HepG2 (cell line): ENCODE data around the gene RFC2. TPM values are rescaled to one million over a fixed set of nuclear protein-coding genes. Genes with fewer than 3 reads are reported as not detected.

ENCODE experiments used
- CREM ChIP-seq, 2 experiments: sonication (generic) in 1 of 2; formaldehyde crosslinking in 1 of 2; IDR thresholded peaks; 2 replicates each; pipeline versions ENCODE4 v1.4.0 to v1.6.1; 2016 to 2020; ENCODE audit warnings: antibody characterized with exemption in 1 of 2, mild to moderate bottlenecking in 1 of 2, missing genetic modification reagents in 1 of 2
- ESRRA ChIP-seq: sonication (generic); formaldehyde crosslinking; IDR thresholded peaks from 2 replicates; pipeline ENCODE4 v1.5.1; 2020; ENCODE audit warnings: mild to moderate bottlenecking, low read depth, missing genetic modification reagents
- HDAC1 ChIP-seq: sonication (generic); formaldehyde crosslinking; IDR thresholded peaks from 2 replicates; pipeline ENCODE4 v1.5.1; 2020; ENCODE audit warnings: mild to moderate bottlenecking, missing genetic modification reagents
- HDAC2 ChIP-seq: sonication (generic); formaldehyde crosslinking; IDR thresholded peaks from 2 replicates; pipeline ENCODE4 v1.4.0; 2020; ENCODE audit warnings: missing genetic modification reagents
- HNRNPL ChIP-seq: fragments of 200-400 bp; formaldehyde crosslinking; IDR thresholded peaks from 2 replicates; pipeline ENCODE4 v1.6.1; 2017; ENCODE audit warnings: mild to moderate bottlenecking, low read depth, low read length
- KDM5A ChIP-seq: fragments of 200-600 bp; sonication (generic); IDR thresholded peaks from 2 replicates; pipeline ENCODE4 v1.7.0; 2018; ENCODE audit warnings: antibody characterized with exemption, mild to moderate bottlenecking, low read length, borderline replicate concordance
- MED8 ChIP-seq: sonication (generic); formaldehyde crosslinking; IDR thresholded peaks from 2 replicates; pipeline ENCODE4 v1.8.1; 2023; ENCODE audit warnings: mild to moderate bottlenecking, missing genetic modification reagents; ENCODE audit not compliant: insufficient replicate concordance
- NR2F6 ChIP-seq, 2 experiments: IDR thresholded peaks; 2 replicates each; pipeline ENCODE4 v1.6.1; 2016; ENCODE audit warnings: antibody characterized with exemption in 1 of 2, mild to moderate bottlenecking in 1 of 2
- RAD51 ChIP-seq: fragments of 450-650 bp; IDR thresholded peaks from 2 replicates; pipeline ENCODE4 v1.6.1; 2016; ENCODE audit warnings: borderline replicate concordance
- STAG1 ChIP-seq: sonication (generic); formaldehyde crosslinking; IDR thresholded peaks from 2 replicates; pipeline ENCODE4 v1.4.0; 2020; ENCODE audit warnings: missing genetic modification reagents
- ZFY ChIP-seq: sonication (generic); formaldehyde crosslinking; IDR thresholded peaks from 2 replicates; pipeline ENCODE4 v1.4.0; 2020; ENCODE audit warnings: missing genetic modification reagents
- ZMYM3 ChIP-seq: sonication (generic); formaldehyde crosslinking; IDR thresholded peaks from 2 replicates; pipeline ENCODE4 v1.5.1; 2020; ENCODE audit warnings: mild to moderate bottlenecking, missing genetic modification reagents
- ZNF274 ChIP-seq: sonication (generic); formaldehyde crosslinking; IDR thresholded peaks from 2 replicates; pipeline ENCODE4 v1.5.1; 2020; ENCODE audit warnings: mild to moderate bottlenecking, missing genetic modification reagents
- ZNF326 ChIP-seq: sonication (generic); formaldehyde crosslinking; IDR thresholded peaks from 2 replicates; pipeline ENCODE4 v1.4.0; 2020; ENCODE audit warnings: missing genetic modification reagents, borderline replicate concordance
- ZNF335 ChIP-seq: sonication (generic); formaldehyde crosslinking; IDR thresholded peaks from 2 replicates; pipeline ENCODE4 v1.4.0; 2020; ENCODE audit warnings: missing genetic modification reagents
- ZNF441 ChIP-seq: sonication (generic); formaldehyde crosslinking; IDR thresholded peaks from 2 replicates; pipeline ENCODE4 v1.7.0; 2021; ENCODE audit warnings: missing genetic modification reagents, borderline replicate concordance
- ZNF572 ChIP-seq: sonication (generic); formaldehyde crosslinking; IDR thresholded peaks from 2 replicates; pipeline ENCODE4 v1.5.1; 2020; ENCODE audit warnings: mild to moderate bottlenecking, missing genetic modification reagents
- ZNF777 ChIP-seq: sonication (generic); formaldehyde crosslinking; IDR thresholded peaks from 2 replicates; pipeline ENCODE4 v1.4.0; 2020; ENCODE audit warnings: missing genetic modification reagents
- polyA plus RNA-seq, 8 experiments: library from polyadenylated mRNA; depleted of rRNA in 3 of 8; stranded (reverse) in 7 of 8; unstranded in 1 of 8; fragments of >200 nt; fragmentation: Illumina TruSeq in 4 of 8; extraction: Trizol in 4 of 8; gene quantifications; 2 replicates each; pipeline versions ENCODE4 v1.2.1 to v1.2.3, GENCODE V29; 2011 to 2016; ENCODE audit warnings: low read depth in 4 of 8, missing spikeins in 1 of 8, mixed read lengths in 1 of 8; ENCODE audit not compliant: insufficient read depth in 1 of 8
- total RNA-seq, 5 experiments: library from RNA; depleted of rRNA; stranded (reverse); fragments of >200 nt; fragmentation: Illumina TruSeq; extraction: Trizol; gene quantifications; 2 replicates each; pipeline ENCODE4 v1.2.3, GENCODE V29; 2016; ENCODE audit warnings: low read depth in 1 of 5
- TF ChIP-seq, protein P1 (sequence below): sonication (generic); formaldehyde crosslinking; IDR thresholded peaks from 2 replicates; pipeline ENCODE4 v1.4.0; 2020; ENCODE audit warnings: missing genetic modification reagents, borderline replicate concordance
- TF ChIP-seq, protein P2 (sequence below): sonication (generic); formaldehyde crosslinking; IDR thresholded peaks from 2 replicates; pipeline ENCODE4 v1.9.0; 2022; ENCODE audit warnings: missing genetic modification reagents, mild to moderate bottlenecking, borderline replicate concordance
- TF ChIP-seq, protein P3 (sequence below): sonication (generic); formaldehyde crosslinking; IDR thresholded peaks from 2 replicates; pipeline ENCODE4 v1.4.0; 2020; ENCODE audit warnings: missing genetic modification reagents, borderline replicate concordance

The RFC2 gene
- total and polyA plus RNA-seq, 2 of the 13 experiments (the other 11 are each of a cell fraction or from before 2014, with no cell fraction given) = 14.6 to 43.5 TPM

DNA sequence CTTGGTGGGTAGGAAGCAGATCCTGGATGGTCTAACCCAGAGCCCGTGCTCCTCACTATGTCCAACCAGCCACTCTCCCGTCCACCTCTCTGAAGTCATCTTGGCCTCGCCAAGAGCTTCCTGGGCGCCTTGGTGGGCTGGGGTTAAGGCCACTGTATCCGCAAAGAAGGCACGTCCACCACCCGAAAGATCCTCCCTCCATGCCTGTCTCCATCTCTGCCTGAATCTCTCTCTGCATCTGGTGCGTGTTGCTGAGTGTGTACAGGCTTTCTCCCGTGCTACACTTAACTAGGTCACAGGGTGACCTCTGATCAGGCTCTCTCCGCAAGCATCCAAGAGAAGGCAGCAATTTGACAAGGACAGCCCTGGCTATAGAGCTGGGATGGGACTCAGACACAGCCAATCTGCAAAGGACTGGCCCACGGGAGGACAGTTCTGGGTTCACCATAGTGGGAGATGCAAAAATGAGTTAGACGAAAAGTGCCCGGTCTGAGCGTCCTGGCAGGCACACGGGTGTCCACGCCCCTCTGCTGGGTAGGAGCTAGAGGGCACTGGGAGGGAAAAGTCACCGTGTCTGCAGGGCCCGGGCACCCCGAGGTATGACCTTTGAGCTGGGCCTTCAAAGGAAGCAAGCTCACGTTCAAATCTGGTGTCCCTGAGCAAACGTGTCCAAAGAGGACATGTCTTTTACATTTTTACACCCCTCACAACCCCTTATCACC, 9.4 kb upstream of the RFC2 start (continued):
- TF ChIP-seq, protein P1, sequence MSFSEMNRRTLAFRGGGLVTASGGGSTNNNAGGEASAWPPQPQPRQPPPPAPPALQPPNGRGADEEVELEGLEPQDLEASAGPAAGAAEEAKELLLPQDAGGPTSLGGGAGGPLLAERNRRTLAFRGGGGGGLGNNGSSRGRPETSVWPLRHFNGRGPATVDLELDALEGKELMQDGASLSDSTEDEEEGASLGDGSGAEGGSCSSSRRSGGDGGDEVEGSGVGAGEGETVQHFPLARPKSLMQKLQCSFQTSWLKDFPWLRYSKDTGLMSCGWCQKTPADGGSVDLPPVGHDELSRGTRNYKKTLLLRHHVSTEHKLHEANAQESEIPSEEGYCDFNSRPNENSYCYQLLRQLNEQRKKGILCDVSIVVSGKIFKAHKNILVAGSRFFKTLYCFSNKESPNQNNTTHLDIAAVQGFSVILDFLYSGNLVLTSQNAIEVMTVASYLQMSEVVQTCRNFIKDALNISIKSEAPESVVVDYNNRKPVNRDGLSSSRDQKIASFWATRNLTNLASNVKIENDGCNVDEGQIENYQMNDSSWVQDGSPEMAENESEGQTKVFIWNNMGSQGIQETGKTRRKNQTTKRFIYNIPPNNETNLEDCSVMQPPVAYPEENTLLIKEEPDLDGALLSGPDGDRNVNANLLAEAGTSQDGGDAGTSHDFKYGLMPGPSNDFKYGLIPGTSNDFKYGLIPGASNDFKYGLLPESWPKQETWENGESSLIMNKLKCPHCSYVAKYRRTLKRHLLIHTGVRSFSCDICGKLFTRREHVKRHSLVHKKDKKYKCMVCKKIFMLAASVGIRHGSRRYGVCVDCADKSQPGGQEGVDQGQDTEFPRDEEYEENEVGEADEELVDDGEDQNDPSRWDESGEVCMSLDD = no peak
- TF ChIP-seq ZNF326 (CRISPR knock-in tag) (no peak), HDAC2 (CRISPR knock-in tag) (peak; percentile 35; the same call in 1 of the 2 replicates), KDM5A (no peak), ZNF572 (CRISPR knock-in tag) (no peak), STAG1 (CRISPR knock-in tag) (0 out of 2 replicates have a peak, but pooled peaks have one; percentile 3), NR2F6 (IDR thresholded peaks at IDR 0.05) (peak; percentile 27; the same call in 1 of the 2 replicates), NR2F6 (CRISPR knock-in tag; IDR thresholded peaks at IDR 0.05) (no peak), HNRNPL (peak; percentile 88), HDAC1 (CRISPR knock-in tag) (0 out of 2 replicates have a peak, but pooled peaks have one; percentile 28), CREM (IDR thresholded peaks at IDR 0.05) (no peak), CREM (CRISPR knock-in tag; IDR thresholded peaks at IDR 0.05) (no peak), ZFY (CRISPR knock-in tag) (peak; percentile 44; the same call in 1 of the 2 replicates), RAD51 (no peak), ESRRA (CRISPR knock-in tag) (peak; percentile 54; the same call in 1 of the 2 replicates), ZNF274 (CRISPR knock-in tag) (0 out of 2 replicates have a peak, but pooled peaks have one; percentile 22), MED8 (CRISPR knock-in tag) (no peak), ZNF777 (0 out of 2 replicates have a peak, but pooled peaks have one; percentile 27), ZMYM3 (CRISPR knock-in tag) (no peak), ZNF335 (CRISPR knock-in tag) (peak; percentile 54; the same call in 1 of the 2 replicates), ZNF441 (CRISPR knock-in tag) (no peak)
- TF ChIP-seq, protein P2, sequence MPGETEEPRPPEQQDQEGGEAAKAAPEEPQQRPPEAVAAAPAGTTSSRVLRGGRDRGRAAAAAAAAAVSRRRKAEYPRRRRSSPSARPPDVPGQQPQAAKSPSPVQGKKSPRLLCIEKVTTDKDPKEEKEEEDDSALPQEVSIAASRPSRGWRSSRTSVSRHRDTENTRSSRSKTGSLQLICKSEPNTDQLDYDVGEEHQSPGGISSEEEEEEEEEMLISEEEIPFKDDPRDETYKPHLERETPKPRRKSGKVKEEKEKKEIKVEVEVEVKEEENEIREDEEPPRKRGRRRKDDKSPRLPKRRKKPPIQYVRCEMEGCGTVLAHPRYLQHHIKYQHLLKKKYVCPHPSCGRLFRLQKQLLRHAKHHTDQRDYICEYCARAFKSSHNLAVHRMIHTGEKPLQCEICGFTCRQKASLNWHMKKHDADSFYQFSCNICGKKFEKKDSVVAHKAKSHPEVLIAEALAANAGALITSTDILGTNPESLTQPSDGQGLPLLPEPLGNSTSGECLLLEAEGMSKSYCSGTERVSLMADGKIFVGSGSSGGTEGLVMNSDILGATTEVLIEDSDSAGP (CRISPR knock-in tag) = peak; percentile 35; the same call in 1 of the 2 replicates
- TF ChIP-seq, protein P3, sequence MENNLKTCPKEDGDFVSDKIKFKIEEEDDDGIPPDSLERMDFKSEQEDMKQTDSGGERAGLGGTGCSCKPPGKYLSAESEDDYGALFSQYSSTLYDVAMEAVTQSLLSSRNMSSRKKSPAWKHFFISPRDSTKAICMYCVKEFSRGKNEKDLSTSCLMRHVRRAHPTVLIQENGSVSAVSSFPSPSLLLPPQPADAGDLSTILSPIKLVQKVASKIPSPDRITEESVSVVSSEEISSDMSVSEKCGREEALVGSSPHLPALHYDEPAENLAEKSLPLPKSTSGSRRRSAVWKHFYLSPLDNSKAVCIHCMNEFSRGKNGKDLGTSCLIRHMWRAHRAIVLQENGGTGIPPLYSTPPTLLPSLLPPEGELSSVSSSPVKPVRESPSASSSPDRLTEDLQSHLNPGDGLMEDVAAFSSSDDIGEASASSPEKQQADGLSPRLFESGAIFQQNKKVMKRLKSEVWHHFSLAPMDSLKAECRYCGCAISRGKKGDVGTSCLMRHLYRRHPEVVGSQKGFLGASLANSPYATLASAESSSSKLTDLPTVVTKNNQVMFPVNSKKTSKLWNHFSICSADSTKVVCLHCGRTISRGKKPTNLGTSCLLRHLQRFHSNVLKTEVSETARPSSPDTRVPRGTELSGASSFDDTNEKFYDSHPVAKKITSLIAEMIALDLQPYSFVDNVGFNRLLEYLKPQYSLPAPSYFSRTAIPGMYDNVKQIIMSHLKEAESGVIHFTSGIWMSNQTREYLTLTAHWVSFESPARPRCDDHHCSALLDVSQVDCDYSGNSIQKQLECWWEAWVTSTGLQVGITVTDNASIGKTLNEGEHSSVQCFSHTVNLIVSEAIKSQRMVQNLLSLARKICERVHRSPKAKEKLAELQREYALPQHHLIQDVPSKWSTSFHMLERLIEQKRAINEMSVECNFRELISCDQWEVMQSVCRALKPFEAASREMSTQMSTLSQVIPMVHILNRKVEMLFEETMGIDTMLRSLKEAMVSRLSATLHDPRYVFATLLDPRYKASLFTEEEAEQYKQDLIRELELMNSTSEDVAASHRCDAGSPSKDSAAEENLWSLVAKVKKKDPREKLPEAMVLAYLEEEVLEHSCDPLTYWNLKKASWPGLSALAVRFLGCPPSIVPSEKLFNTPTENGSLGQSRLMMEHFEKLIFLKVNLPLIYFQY (CRISPR knock-in tag) = 0 out of 2 replicates have a peak, but pooled peaks have one; percentile 19
